ENCODE data around the gene TBCK. TPM values are rescaled to one million over a fixed set of nuclear protein-coding genes. Genes with fewer than 3 reads are reported as not detected.
"Not testable (repeated sequence)": the region's sequence is repeated elsewhere in the genome, so short reads cannot be mapped to it uniquely, and the experiment has no call there.

TBCK gene
- total RNA-seq, 4 donors from 2014 or later = 49.2 to 70.6 (median 58.7) TPM

DNA sequence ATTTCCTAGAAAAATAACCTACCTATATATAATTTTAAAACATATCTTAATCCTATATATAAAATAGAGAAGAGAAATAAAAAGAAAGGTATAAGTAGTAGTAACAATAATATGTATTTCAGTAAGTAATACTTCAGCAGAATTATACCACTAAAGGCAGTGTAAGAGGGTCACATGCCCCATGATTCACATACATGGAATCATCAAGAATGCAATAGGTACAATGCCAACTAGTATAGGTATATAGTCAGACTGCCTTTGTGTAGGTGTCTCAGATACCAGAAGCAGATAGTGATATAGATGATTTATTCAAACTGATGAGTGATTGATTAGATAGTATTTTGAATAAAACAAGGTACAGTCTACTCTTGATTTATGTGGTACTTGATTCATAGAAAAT, 9.8 kb upstream of the TBCK start:
- no peak overlapping the region for H3K4me3 ChIP-seq (replicated peaks in 1 of 3)
- DNase-seq = no peak
- no peak overlapping the region for H3K27ac ChIP-seq
- H3K27me3 ChIP-seq = no peaks in the 10 kb centered on the region
- peaks cover 21 to 24% of the 10 kb centered on the region in 2 donors for H3K36me3 ChIP-seq
- no peaks in the 10 kb centered on the region for H3K9me3 ChIP-seq
- intact Hi-C loops (cut with DNase I) = no loop called here
- H3K4me1 ChIP-seq = peaks cover 0 to 4% of the 10 kb centered on the region in 2 donors
- TF ChIP-seq CTCF (IDR thresholded peaks at IDR 0.05) = no peak
- no peak for TF ChIP-seq POLR2A (IDR thresholded peaks at IDR 0.05)

GRCh38 chr4:106323119-106323518, 7.1 kb upstream of the TBCK start:
- TF ChIP-seq POLR2A (IDR thresholded peaks at IDR 0.05) = no peak
- TF ChIP-seq CTCF (IDR thresholded peaks at IDR 0.05) = no peak

GRCh38 chr4:106321814-106322213, 5.8 kb upstream of the TBCK start:
- H3K27ac ChIP-seq; H3K27me3 ChIP-seq; H3K9me3 ChIP-seq; H3K4me3 ChIP-seq (replicated peaks in 1 of 3); intact Hi-C loops (cut with DNase I); H3K36me3 ChIP-seq; DNase-seq: not testable (repeated sequence)
- H3K4me1 ChIP-seq = peaks cover 0 to 17% of the 10 kb centered on the region in 2 donors
- WGBS, 2 donors = 54 to 59% methylated on average over 6 of the region's 6 CpGs

More at GRCh38 chr4:106323119-106323518, 7.1 kb upstream of the TBCK start:
- no peak overlapping the region for H3K4me3 ChIP-seq (replicated peaks in 1 of 3)
- H3K4me1 ChIP-seq = peaks cover 0 to 4% of the 10 kb centered on the region in 2 donors
- no peaks in the 10 kb centered on the region for H3K9me3 ChIP-seq
- intact Hi-C loops (cut with DNase I) = no loop called here
- no peaks in the 10 kb centered on the region for H3K27me3 ChIP-seq
- DNase-seq = no peak
- no peak overlapping the region for H3K27ac ChIP-seq
- H3K36me3 ChIP-seq = peaks cover 5 to 13% of the 10 kb centered on the region in 2 donors

DNA sequence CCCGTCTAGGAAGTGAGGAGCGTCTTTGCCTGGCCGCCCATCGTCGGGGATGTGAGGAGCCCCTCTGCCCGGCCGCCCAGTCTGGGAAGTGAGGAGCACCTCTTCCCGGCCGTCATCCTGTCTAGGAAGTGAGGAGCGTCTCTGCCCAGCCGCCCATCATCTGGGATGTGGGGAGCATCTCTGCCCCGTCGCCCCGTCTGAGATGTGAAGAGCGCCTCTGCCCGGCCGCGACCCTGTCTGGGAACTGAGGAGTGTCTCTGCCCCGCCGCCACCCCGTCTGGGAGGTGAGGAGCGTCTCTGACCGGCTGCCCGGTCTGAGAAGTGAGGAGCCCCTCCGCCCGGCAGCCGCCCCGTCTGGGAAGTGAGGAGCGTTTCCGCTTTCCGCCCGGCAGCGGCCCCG, 5.2 kb upstream of the TBCK start:
- H3K27ac ChIP-seq; H3K9me3 ChIP-seq; intact Hi-C loops (cut with DNase I); H3K27me3 ChIP-seq; DNase-seq; H3K36me3 ChIP-seq; H3K4me3 ChIP-seq (replicated peaks in 1 of 3): not testable (repeated sequence)
- WGBS, 2 donors = 98 to 99% methylated on average over 16 to 17 of the region's 34 CpGs
- H3K4me1 ChIP-seq = peaks cover 0 to 17% of the 10 kb centered on the region in 2 donors

- H3K27me3 ChIP-seq = no peaks in the 10 kb centered on the region
- H3K36me3 ChIP-seq = no peaks in the 10 kb centered on the region
- no peaks in the 10 kb centered on the region for H3K9me3 ChIP-seq
- no peak for DNase-seq
- no peak overlapping the region for H3K4me3 ChIP-seq (replicated peaks in 1 of 3)
- intact Hi-C loops (cut with DNase I) = no loop called here
- TF ChIP-seq POLR2A (IDR thresholded peaks at IDR 0.05) (no peak), CTCF (IDR thresholded peaks at IDR 0.05) (no peak)
- H3K27ac ChIP-seq = no peak overlapping the region
- peaks cover 2 to 18% of the 10 kb centered on the region in 2 donors for H3K4me1 ChIP-seq
- WGBS, 2 donors = 95% methylated on average over 1 of the region's 1 CpG
These were observed 4.2 kb upstream of the TBCK start for GRCh38 chr4:106320235-106320634.

GRCh38 chr4:106318511-106318910, 2.5 kb upstream of the TBCK start:
- DNase-seq = no peak
- no peaks in the 10 kb centered on the region for H3K9me3 ChIP-seq
- no peaks in the 10 kb centered on the region for H3K36me3 ChIP-seq
- no peak overlapping the region for H3K4me3 ChIP-seq (replicated peaks in 1 of 3)
- peaks cover 9 to 29% of the 10 kb centered on the region in 2 donors for H3K4me1 ChIP-seq
- no peak overlapping the region for H3K27ac ChIP-seq
- intact Hi-C loops (cut with DNase I) = no loop called here
- H3K27me3 ChIP-seq = no peaks in the 10 kb centered on the region
- TF ChIP-seq CTCF (IDR thresholded peaks at IDR 0.05) (no peak), POLR2A (IDR thresholded peaks at IDR 0.05) (no peak)
